ENCODE measurements around the gene WASHC3.

Gene WASHC3, protein sequence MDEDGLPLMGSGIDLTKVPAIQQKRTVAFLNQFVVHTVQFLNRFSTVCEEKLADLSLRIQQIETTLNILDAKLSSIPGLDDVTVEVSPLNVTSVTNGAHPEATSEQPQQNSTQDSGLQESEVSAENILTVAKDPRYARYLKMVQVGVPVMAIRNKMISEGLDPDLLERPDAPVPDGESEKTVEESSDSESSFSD

DNA sequence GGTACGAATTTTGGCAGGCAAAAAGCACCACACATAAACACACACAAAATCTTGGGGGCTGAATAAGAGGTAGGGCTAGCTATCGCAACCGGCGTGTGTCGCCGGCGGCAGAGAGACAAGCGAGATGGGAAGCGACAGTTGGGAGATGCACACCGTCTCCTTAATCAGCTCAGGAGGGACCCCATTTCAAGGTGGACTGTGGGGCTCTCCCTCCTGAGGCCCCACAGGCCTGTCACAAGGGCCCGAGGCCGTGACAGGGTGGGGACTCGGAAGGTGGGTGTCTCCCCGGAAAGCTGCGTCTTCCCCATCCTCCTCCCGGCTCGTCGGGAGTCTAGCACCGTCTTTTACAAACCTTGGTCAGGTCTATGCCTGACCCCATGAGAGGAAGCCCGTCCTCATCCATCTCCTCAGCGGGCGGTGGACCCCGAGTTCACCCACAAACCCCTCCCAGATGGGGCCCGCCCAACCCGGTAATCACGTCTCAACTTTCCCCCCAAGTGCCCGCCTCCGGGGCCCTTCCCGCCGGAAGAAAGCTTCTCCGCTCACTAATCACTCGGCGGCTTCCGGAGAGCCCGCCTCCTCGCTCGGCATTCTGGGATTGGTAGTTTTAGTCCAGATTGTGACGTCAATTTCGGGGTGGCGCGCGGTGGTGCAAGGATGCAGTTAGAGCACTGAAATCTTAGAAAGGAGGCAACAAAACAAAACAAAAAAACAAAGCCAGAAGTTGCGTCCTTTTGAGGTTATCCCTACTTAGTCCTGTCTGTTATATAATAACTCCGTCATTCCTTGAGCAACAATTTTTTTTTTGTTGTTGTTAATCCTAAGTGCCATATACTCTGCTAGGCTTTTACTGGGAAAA is at the start of gene WASHC3:
Gene WASHC3, minus strand, starts transcription at position 432 of the 859 bp plus-strand sequence. Its CDS starts 29 bp downstream, at position 403.
- DNase-seq (ENCODE audit: low spot score): peak; percentile 86
- H3K27ac ChIP-seq: peak within 1 kb of the TSS; percentile 72
- ChIA-PET POLR2A (ENCODE audit: low non-redundant PET) (interaction anchor here (0.6 to 0.7 kb wide), 2 partner anchors 8 to 141 kb away, joined by 3 read pairs; no protein-coding TSS in a partner anchor), CTCF (no interaction called here)
- TF ChIP-seq, protein P1, sequence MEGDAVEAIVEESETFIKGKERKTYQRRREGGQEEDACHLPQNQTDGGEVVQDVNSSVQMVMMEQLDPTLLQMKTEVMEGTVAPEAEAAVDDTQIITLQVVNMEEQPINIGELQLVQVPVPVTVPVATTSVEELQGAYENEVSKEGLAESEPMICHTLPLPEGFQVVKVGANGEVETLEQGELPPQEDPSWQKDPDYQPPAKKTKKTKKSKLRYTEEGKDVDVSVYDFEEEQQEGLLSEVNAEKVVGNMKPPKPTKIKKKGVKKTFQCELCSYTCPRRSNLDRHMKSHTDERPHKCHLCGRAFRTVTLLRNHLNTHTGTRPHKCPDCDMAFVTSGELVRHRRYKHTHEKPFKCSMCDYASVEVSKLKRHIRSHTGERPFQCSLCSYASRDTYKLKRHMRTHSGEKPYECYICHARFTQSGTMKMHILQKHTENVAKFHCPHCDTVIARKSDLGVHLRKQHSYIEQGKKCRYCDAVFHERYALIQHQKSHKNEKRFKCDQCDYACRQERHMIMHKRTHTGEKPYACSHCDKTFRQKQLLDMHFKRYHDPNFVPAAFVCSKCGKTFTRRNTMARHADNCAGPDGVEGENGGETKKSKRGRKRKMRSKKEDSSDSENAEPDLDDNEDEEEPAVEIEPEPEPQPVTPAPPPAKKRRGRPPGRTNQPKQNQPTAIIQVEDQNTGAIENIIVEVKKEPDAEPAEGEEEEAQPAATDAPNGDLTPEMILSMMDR (conservative IDR thresholded peaks at IDR 0.05; ENCODE audit: low read depth): no peak

DNA sequence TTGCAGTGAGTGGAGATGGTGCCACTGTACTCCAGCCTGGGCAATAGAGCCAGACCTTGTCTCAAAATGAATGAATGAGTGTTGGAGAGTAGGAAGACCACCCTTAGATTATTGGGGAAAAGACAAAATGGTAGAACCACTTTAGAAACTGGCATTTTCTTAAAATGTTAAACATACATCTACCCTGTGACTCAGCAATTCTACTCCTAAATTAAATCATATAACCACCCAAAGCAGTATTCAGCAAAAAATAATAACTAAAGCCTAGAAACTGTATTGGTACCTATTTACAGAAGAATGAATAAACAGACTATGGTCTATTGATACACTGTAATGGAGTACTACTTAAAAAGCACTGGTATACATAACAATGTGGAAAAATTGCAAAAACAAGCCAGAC is 49.0 kb upstream of the WASHC3 start:
- ChIA-PET POLR2A (ENCODE audit: low non-redundant PET) (no interaction called here), CTCF (interaction anchor here (0.6 kb wide), 1 partner anchor 337 kb away, joined by 3 read pairs; no protein-coding TSS in a partner anchor)
- no peak overlapping the region for H3K27ac ChIP-seq
- DNase-seq (ENCODE audit: low spot score): no peak
- TF ChIP-seq, protein P1 (conservative IDR thresholded peaks at IDR 0.05; ENCODE audit: low read depth): no peak

DNA sequence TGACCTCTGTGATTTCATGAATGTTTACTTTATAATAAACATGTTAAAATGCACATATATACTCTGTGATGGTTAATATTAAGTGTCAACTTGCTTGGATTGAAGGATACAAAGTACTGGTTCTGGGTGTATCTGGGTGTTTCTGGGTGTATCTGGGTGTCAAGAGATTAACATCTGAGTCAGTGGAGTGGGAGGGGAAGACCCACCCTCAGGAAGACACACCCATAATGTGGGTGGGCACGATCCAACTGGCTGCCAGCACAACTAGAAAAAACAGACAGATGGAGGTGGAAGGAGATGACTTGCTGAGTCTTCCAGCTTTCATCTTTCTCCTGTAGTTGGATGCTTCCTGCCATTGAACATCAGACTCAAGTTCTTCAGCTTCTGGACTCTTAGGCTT is 46.2 kb upstream of the WASHC3 start:
- no peak for DNase-seq (ENCODE audit: low spot score)
- TF ChIP-seq, protein P1 (conservative IDR thresholded peaks at IDR 0.05; ENCODE audit: low read depth): no peak
- CTCF ChIA-PET: interaction anchor here (0.8 kb wide), 1 partner anchor 14 kb away, joined by 3 read pairs; no protein-coding TSS in a partner anchor
- no peak overlapping the region for H3K27ac ChIP-seq
- POLR2A ChIA-PET (ENCODE audit: low non-redundant PET): no interaction called here

DNA sequence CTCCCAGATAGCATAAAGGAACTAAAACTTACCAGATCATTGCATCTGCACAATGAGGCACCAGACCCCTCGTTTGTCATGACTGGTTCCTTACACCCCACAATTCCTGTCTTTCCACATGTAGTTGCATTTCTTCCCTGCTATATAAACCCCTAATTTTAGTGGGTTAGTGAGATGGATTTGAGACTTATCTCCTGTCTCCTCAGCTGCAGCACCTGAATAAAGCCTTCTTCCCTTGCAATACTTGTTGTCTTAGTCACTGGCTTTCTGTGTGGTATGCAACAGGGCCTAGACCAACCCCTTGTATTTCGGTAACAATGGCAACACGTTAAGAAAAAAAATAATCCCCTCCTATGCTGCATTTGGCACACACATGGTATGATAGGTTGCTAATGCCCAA is 45.1 kb upstream of the WASHC3 start:
- ChIA-PET CTCF (no interaction called here), POLR2A (ENCODE audit: low non-redundant PET) (no interaction called here)
- TF ChIP-seq, protein P1 (conservative IDR thresholded peaks at IDR 0.05; ENCODE audit: low read depth): no peak
- no peak overlapping the region for H3K27ac ChIP-seq
- no peak for DNase-seq (ENCODE audit: low spot score)

DNA sequence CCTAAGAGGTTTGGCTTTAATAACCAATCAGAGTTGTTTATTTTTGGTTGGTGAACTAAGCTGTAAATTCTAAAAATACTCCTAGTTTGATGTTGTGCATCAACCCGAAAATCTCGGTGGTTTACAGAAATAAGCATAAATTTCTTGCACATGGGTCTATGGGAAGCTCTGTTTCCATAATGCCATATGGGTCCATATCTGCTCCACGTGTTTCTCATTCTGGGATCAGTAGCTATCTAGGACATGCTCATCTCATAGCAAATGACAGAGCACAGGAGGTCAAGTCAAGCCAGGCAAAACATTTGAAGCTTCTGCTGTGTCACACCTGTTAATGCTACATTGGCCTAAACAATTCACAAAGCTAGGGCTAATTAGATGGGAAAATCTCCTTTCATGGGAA is 35.1 kb upstream of the WASHC3 start:
- TF ChIP-seq, protein P1 (conservative IDR thresholded peaks at IDR 0.05; ENCODE audit: low read depth): no peak
- H3K27ac ChIP-seq: no peak overlapping the region
- ChIA-PET CTCF (interaction anchor here (0.5 kb wide), 1 partner anchor 278 kb away, joined by 3 read pairs; no protein-coding TSS in a partner anchor), POLR2A (ENCODE audit: low non-redundant PET) (no interaction called here)
- no peak for DNase-seq (ENCODE audit: low spot score)

DNA sequence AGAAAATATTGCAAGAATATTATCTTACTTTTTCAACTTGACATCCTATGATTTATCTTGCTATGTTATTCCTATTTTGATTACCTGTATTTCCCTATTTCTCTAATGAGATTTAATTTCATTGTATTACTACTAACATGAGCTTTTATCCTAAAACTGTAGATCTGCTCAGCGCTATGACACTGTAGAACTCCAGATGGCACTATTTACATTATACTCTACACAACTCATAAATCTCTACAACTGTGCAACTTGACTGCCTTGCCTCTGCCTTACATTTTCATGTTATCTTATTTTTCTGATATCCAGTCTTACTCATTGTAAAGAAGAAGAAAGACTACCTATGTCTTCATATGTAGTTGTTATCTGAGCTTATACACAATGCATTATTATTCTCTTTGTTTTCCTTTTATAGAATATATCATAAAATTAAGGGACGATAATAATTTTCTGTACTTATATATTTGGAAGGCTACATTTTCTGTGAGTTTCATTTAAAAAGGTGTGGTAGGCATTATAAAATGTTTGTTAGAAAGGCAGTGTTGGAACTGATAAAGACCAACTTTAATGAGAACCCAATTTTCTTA is 34.0 kb upstream of the WASHC3 start:
- ChIA-PET CTCF (interaction anchor here (0.5 to 1.2 kb wide), 7 partner anchors 9 to 1606 kb away, joined by 3 to 8 read pairs (median 3); no protein-coding TSS in a partner anchor), POLR2A (ENCODE audit: low non-redundant PET) (no interaction called here)
- DNase-seq (ENCODE audit: low spot score): peak; percentile 14
- TF ChIP-seq, protein P1 (conservative IDR thresholded peaks at IDR 0.05; ENCODE audit: low read depth): peak; percentile 69
- no peak overlapping the region for H3K27ac ChIP-seq

All from RWPE1 (cell line).